Parathyroid adenoma (tissue), 2 donors: Measurements from ENCODE around the gene TAB2.

Experiments
- H2AFZ ChIP-seq: fragments of 300-600 bp; sonication (generic); one replicate; pipeline ENCODE4 v1.7.0; 2017; ENCODE audit warnings: antibody characterized with exemption, mild to moderate bottlenecking
- H3K27ac ChIP-seq: fragments of 300-600 bp; sonication (generic); one replicate; pipeline ENCODE4 v1.7.0; 2017
- H3K27me3 ChIP-seq: fragments of 300-600 bp; sonication (generic); one replicate; pipeline ENCODE4 v1.7.0; 2017; ENCODE audit warnings: low read length; ENCODE audit not compliant: control insufficient read depth, insufficient read depth
- H3K36me3 ChIP-seq: fragments of 300-600 bp; sonication (generic); one replicate; pipeline ENCODE4 v1.7.0; 2017; ENCODE audit warnings: low read length; ENCODE audit not compliant: control insufficient read depth, insufficient read depth
- H3K4me1 ChIP-seq: fragments of 300-600 bp; sonication (generic); one replicate; pipeline ENCODE4 v1.7.0; 2017; ENCODE audit warnings: control low read depth
- H3K4me2 ChIP-seq: fragments of 300-600 bp; sonication (generic); one replicate; pipeline ENCODE4 v1.7.0; 2017; ENCODE audit warnings: low read length
- H3K4me3 ChIP-seq: fragments of 300-600 bp; sonication (generic); one replicate; pipeline ENCODE4 v1.7.0; 2017; ENCODE audit warnings: low read depth, low read length
- H3K79me2 ChIP-seq: fragments of 300-600 bp; sonication (generic); one replicate; pipeline ENCODE4 v1.7.0; 2017; ENCODE audit warnings: control low read depth
- H3K9ac ChIP-seq: fragments of 300-600 bp; sonication (generic); one replicate; pipeline ENCODE4 v1.7.0; 2017; ENCODE audit warnings: mild to moderate bottlenecking
- H3K9me3 ChIP-seq: fragments of 300-600 bp; sonication (generic); one replicate; pipeline ENCODE4 v1.7.0; 2017; ENCODE audit warnings: low read length; ENCODE audit not compliant: control insufficient read depth
- CTCF ChIP-seq: fragments of 300-600 bp; sonication (generic); IDR thresholded peaks from one replicate; pipeline ENCODE4 v1.7.0; 2017; ENCODE audit warnings: antibody characterized with exemption, mild to moderate bottlenecking
- donor health status: primary hyperparathyroidism.

Gene TAB2

GRCh38 chr6:149451376-149452036, 134.0 kb downstream of the TAB2 start:
- H3K4me3 ChIP-seq = no peak overlapping the region

GRCh38 chr6:149452037-149452939, 134.8 kb downstream of the TAB2 start:
- no peaks in the 10 kb centered on the region for H3K9me3 ChIP-seq
- peaks cover 17% of the 10 kb centered on the region for H3K4me1 ChIP-seq
- H3K4me3 ChIP-seq = no peak overlapping the region
- TF ChIP-seq CTCF = no peak
- no peaks in the 10 kb centered on the region for H3K36me3 ChIP-seq
- no peaks in the 10 kb centered on the region for H3K27me3 ChIP-seq
- no peak overlapping the region for H3K27ac ChIP-seq
- no peak overlapping the region for H2AFZ ChIP-seq
- no peak overlapping the region for H3K4me2 ChIP-seq
- no peaks in the 10 kb centered on the region for H3K79me2 ChIP-seq
- no peak overlapping the region for H3K9ac ChIP-seq

More at GRCh38 chr6:149451376-149452036, 134.0 kb downstream of the TAB2 start:
- no peak for TF ChIP-seq CTCF
- H3K27me3 ChIP-seq = no peaks in the 10 kb centered on the region
- H3K9ac ChIP-seq = no peak overlapping the region
- H2AFZ ChIP-seq = peak overlapping the region; percentile 95
- no peaks in the 10 kb centered on the region for H3K9me3 ChIP-seq
- H3K4me1 ChIP-seq = peaks cover 17% of the 10 kb centered on the region
- peak overlapping the region; percentile 59 for H3K4me2 ChIP-seq
- H3K79me2 ChIP-seq = no peaks in the 10 kb centered on the region
- H3K36me3 ChIP-seq = no peaks in the 10 kb centered on the region
- no peak overlapping the region for H3K27ac ChIP-seq

GRCh38 chr6:149453597-149454345, 136.3 kb downstream of the TAB2 start:
- H2AFZ ChIP-seq = peak overlapping the region; percentile 82
- no peak overlapping the region for H3K4me2 ChIP-seq
- H3K9me3 ChIP-seq = no peaks in the 10 kb centered on the region
- no peak overlapping the region for H3K4me3 ChIP-seq
- no peaks in the 10 kb centered on the region for H3K27me3 ChIP-seq
- H3K79me2 ChIP-seq = no peaks in the 10 kb centered on the region
- peaks cover 17% of the 10 kb centered on the region for H3K4me1 ChIP-seq
- no peak for TF ChIP-seq CTCF
- H3K27ac ChIP-seq = peak overlapping the region; percentile 50
- H3K9ac ChIP-seq = no peak overlapping the region
- H3K36me3 ChIP-seq = no peaks in the 10 kb centered on the region

- no peak overlapping the region for H3K9ac ChIP-seq
- H3K36me3 ChIP-seq = no peaks in the 10 kb centered on the region
- H3K4me1 ChIP-seq = peaks cover 17% of the 10 kb centered on the region
- H3K9me3 ChIP-seq = no peaks in the 10 kb centered on the region
- H3K27ac ChIP-seq = peak overlapping the region; percentile 50
- no peaks in the 10 kb centered on the region for H3K79me2 ChIP-seq
- H2AFZ ChIP-seq = peak overlapping the region; percentile 82
- no peak overlapping the region for H3K4me2 ChIP-seq
- TF ChIP-seq CTCF = no peak
- H3K27me3 ChIP-seq = no peaks in the 10 kb centered on the region
- no peak overlapping the region for H3K4me3 ChIP-seq
These were observed 136.9 kb downstream of the TAB2 start for GRCh38 chr6:149454346-149454848.
